Right atrium auricular region (tissue), 2 donors: ENCODE results near the gene ADORA2B. TPM values are rescaled to one million over a fixed set of nuclear protein-coding genes. Genes with fewer than 3 reads are reported as not detected.
"Not testable (repeated sequence)": the region's sequence is repeated elsewhere in the genome, so short reads cannot be mapped to it uniquely, and the experiment has no call there.

Source experiments
- DNase-seq: peaks from one replicate; pipeline ENCODE4 v3.0.0-alpha.2; 2019; ENCODE audit warnings: low spot score
- H3K27ac ChIP-seq, 2 donors: fragments of 200-600 bp; sonication (generic); 1 replicate in 1 of 2; 2 replicates in 1 of 2; pipeline ENCODE4 v1.5.1; 2016 to 2019
- H3K27me3 ChIP-seq, 2 donors: fragments of 200-600 bp; sonication (generic); one replicate each; pipeline versions ENCODE4 v1.5.1 to v1.6.0; 2017 to 2019
- H3K36me3 ChIP-seq: fragments of 200-600 bp; sonication (generic); one replicate; pipeline ENCODE4 v1.5.1; 2016
- H3K4me1 ChIP-seq, 2 donors: fragments of 200-600 bp; sonication (generic); one replicate each; pipeline versions ENCODE4 v1.5.1 to v1.6.0; 2017 to 2019
- H3K4me3 ChIP-seq, 2 donors: fragments of 200-600 bp; sonication (generic); 1 replicate in 1 of 2; 2 replicates in 1 of 2; pipeline ENCODE4 v1.5.1; 2017 to 2019; ENCODE audit warnings: mild to moderate bottlenecking in 1 of 2, moderate library complexity in 1 of 2
- H3K9me3 ChIP-seq, 2 donors: fragments of 200-600 bp; sonication (generic); one replicate each; pipeline ENCODE4 v1.5.1; 2019
- CTCF ChIP-seq, 2 donors: fragments of 200-600 bp; sonication (generic); IDR thresholded peaks; one replicate each; pipeline ENCODE4 v1.5.1; 2019; ENCODE audit warnings: antibody characterized with exemption in 2 of 2
- total RNA-seq, 2 donors: library from RNA; depleted of rRNA; stranded (reverse); fragments of >200 nt; gene quantifications; one replicate each; pipeline ENCODE4 v1.1.0, GENCODE V29; 2016

The ADORA2B gene
- total RNA-seq, 2 donors from 2014 or later = 0.59 to 1.0 TPM

- no peak overlapping the region for H3K27ac ChIP-seq
- H3K36me3 ChIP-seq = peaks cover 21% of the 10 kb centered on the region
- TF ChIP-seq CTCF (IDR thresholded peaks at IDR 0.05) = no peak
- no peaks in the 10 kb centered on the region for H3K4me1 ChIP-seq
- no peak overlapping the region for H3K4me3 ChIP-seq
- no peaks in the 10 kb centered on the region for H3K9me3 ChIP-seq
- DNase-seq = no peak
- no peaks in the 10 kb centered on the region for H3K27me3 ChIP-seq
Measured at GRCh38 chr17:15971882-15972281, 27.0 kb downstream of the ADORA2B start.

GRCh38 chr17:15972497-15972951 is 27.6 kb downstream of the ADORA2B start:
- H3K36me3 ChIP-seq = peaks cover 21% of the 10 kb centered on the region
- no peaks in the 10 kb centered on the region for H3K4me1 ChIP-seq
- no peak for TF ChIP-seq CTCF (IDR thresholded peaks at IDR 0.05)
- no peaks in the 10 kb centered on the region for H3K27me3 ChIP-seq
- no peak overlapping the region for H3K4me3 ChIP-seq
- DNase-seq = no peak
- H3K27ac ChIP-seq = no peak overlapping the region
- H3K9me3 ChIP-seq = no peaks in the 10 kb centered on the region

- no peak for TF ChIP-seq CTCF (IDR thresholded peaks at IDR 0.05)
- Histone ChIP-seq H3K9me3 (no peaks in the 10 kb centered on the region), H3K27ac (no peak overlapping the region), H3K36me3 (peaks cover 21% of the 10 kb centered on the region), H3K4me3 (no peak overlapping the region), H3K4me1 (no peaks in the 10 kb centered on the region), H3K27me3 (no peaks in the 10 kb centered on the region)
- DNase-seq = no peak
Measured at GRCh38 chr17:15973016-15973415, 28.1 kb downstream of the ADORA2B start.

GRCh38 chr17:15973834-15974233 is 28.9 kb downstream of the ADORA2B start:
- H3K27me3 ChIP-seq = no peaks in the 10 kb centered on the region
- no peak for TF ChIP-seq CTCF (IDR thresholded peaks at IDR 0.05)
- no peaks in the 10 kb centered on the region for H3K4me1 ChIP-seq
- H3K4me3 ChIP-seq = no peak overlapping the region
- H3K9me3 ChIP-seq = no peaks in the 10 kb centered on the region
- H3K36me3 ChIP-seq = peaks cover 21% of the 10 kb centered on the region
- no peak for DNase-seq
- no peak overlapping the region for H3K27ac ChIP-seq

- no peaks in the 10 kb centered on the region for H3K27me3 ChIP-seq
- H3K36me3 ChIP-seq = peaks cover 44% of the 10 kb centered on the region
- no peaks in the 10 kb centered on the region for H3K4me1 ChIP-seq
- H3K27ac ChIP-seq = no peak overlapping the region
- TF ChIP-seq CTCF (IDR thresholded peaks at IDR 0.05) = no peak
- DNase-seq = no peak
- no peak overlapping the region for H3K4me3 ChIP-seq
- no peaks in the 10 kb centered on the region for H3K9me3 ChIP-seq
Measured at GRCh38 chr17:15977894-15978293, 33.0 kb downstream of the ADORA2B start.

- no peaks in the 10 kb centered on the region for H3K4me1 ChIP-seq
- no peak overlapping the region for H3K4me3 ChIP-seq
- H3K36me3 ChIP-seq = peaks cover 46% of the 10 kb centered on the region
- H3K27ac ChIP-seq = no peak overlapping the region
- no peaks in the 10 kb centered on the region for H3K27me3 ChIP-seq
- no peaks in the 10 kb centered on the region for H3K9me3 ChIP-seq
- no peak for DNase-seq
- no peak for TF ChIP-seq CTCF (IDR thresholded peaks at IDR 0.05)
Measured at GRCh38 chr17:15978606-15979005, 33.7 kb downstream of the ADORA2B start.

GRCh38 chr17:15979013-15979412 is 34.1 kb downstream of the ADORA2B start:
- H3K36me3 ChIP-seq = peaks cover 46% of the 10 kb centered on the region

More at GRCh38 chr17:15979013-15979412, 34.1 kb downstream of the ADORA2B start:
- not testable (repeated sequence) for DNase-seq, H3K4me3 ChIP-seq, H3K27me3 ChIP-seq, H3K9me3 ChIP-seq, H3K4me1 ChIP-seq, H3K27ac ChIP-seq
